Epithelial cell of esophagus (primary cell): Measurements from ENCODE around the gene MVB12B.

Experiments
- DNase-seq: peaks from one replicate; pipeline ENCODE4 v3.0.0; 2010; ENCODE audit warnings: low read depth
- H3K4me3 ChIP-seq: 2 replicates; pipeline ENCODE4 v1.5.1; 2011; ENCODE audit warnings: mild to moderate bottlenecking, low read length, control low read depth
- TF ChIP-seq, protein P1 (sequence below): IDR thresholded peaks from 2 replicates; pipeline ENCODE4 v1.5.1; 2011; ENCODE audit warnings: low read depth, mild to moderate bottlenecking, low read length, control low read depth, inconsistent platforms; ENCODE audit not compliant: insufficient read depth; ENCODE audit errors: missing control alignments

Gene MVB12B

DNA sequence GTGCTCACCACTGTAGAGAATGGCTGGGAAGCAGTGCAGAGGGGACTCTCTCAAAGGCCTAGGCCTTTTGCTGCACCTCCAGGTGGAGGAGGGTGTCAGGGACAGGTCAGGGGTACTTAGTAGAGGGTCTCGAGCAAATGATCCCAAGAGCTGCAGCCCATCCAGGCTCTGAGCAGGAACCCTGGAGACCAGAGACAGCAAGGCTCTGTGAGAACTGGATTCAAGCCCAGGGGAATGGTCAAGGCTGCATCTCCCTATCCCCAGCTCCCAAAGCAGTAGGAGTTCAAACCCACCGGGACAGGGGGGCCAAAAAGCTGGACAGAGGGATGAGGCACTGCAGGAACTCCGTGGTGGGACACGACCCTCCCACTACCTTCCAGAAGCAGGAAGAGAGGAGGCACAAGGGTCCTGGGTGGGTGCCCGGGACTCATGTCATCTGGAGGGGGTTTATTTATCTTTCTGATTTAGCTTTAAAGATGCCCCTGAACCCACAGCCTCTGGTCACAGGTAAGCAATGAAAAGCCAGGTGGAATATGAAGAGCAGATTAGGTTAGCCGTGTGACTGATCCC is 124.8 kb downstream of the MVB12B start:
- H3K4me3 ChIP-seq, result no peak overlapping the region
- TF ChIP-seq, protein P1, sequence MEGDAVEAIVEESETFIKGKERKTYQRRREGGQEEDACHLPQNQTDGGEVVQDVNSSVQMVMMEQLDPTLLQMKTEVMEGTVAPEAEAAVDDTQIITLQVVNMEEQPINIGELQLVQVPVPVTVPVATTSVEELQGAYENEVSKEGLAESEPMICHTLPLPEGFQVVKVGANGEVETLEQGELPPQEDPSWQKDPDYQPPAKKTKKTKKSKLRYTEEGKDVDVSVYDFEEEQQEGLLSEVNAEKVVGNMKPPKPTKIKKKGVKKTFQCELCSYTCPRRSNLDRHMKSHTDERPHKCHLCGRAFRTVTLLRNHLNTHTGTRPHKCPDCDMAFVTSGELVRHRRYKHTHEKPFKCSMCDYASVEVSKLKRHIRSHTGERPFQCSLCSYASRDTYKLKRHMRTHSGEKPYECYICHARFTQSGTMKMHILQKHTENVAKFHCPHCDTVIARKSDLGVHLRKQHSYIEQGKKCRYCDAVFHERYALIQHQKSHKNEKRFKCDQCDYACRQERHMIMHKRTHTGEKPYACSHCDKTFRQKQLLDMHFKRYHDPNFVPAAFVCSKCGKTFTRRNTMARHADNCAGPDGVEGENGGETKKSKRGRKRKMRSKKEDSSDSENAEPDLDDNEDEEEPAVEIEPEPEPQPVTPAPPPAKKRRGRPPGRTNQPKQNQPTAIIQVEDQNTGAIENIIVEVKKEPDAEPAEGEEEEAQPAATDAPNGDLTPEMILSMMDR, result no peak
- DNase-seq, result no peak

DNA sequence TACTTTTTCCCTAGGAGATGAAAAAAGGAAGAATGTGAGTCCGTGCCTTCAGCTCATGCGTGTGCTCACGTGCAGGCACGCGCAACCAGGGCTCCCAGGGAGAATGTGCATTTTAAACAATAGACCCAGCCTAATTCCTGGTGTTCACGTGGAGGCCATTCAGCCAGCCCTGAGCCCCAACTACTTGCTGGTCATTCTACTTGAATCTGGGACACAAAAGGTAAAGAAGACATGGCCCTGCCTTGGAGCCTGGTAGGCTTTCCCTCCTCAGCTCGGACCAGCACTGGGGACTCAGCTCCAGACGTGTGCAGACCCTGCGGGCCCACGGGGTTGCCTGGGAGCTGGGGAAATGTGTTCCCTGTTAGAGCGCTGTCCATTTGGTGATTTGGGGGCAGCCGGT is 125.5 kb downstream of the MVB12B start:
- TF ChIP-seq, protein P1, result no peak
- H3K4me3 ChIP-seq, result no peak overlapping the region
- no peak for DNase-seq

DNA sequence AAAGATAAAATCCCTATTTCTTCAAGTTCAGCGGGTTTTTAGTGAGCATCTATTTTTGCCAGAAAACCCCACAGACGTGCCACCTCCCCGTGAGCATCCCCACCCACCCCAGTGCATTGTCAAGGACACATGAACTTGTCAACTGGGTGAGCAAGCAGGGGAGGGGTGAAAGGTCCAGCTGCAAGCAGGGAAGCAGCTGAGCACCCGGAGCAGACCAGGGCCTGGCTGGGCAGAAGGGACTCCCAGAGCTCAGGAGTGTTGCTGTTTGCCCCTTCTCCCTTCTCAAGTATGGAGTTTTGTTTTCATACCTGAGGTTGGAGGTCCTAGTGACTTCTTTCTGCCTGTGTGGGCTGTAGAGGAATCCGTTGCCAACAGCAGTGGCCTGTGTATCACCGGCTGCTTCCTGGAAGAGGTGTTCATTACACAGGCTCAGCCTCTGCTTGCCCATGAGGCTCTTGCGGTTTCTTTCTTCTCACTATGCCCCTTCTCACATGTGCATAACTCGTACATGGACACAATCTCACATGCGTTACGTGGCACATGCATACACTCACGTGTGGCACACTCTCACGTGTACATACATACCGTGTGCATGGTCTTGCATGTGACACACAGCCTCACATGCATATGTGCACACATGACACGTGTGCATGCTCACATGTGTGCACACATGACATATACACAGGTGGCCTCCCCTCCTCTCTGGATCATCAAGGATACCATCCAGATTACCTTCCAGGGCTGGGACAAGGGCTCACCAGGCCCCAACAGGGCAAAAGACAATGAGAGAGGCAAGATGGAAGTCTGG is 126.7 kb downstream of the MVB12B start:
- TF ChIP-seq, protein P1, result no peak
- H3K4me3 ChIP-seq, result no peak overlapping the region
- no peak for DNase-seq

DNA sequence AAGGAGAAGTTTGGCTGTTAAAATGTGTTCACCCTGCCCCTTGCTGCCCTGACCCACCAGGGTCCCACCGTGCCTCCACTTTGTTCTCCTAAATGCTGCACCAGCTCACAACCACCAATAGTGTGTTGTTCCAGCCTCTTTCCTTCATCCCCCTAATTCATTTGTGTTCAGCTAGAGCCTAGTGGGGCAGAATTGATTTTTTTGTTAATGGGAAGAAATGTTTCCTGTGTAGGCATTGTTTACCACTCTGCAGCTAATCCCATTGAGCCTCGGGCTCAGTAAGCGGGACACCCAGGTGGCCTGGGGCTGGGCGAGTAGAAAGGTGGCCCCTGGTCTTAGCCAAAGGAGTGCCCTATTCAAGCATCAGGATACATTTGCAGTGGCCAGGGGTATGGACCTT is 127.6 kb downstream of the MVB12B start:
- H3K4me3 ChIP-seq, result no peak overlapping the region
- DNase-seq, result no peak
- TF ChIP-seq, protein P1, result no peak

DNA sequence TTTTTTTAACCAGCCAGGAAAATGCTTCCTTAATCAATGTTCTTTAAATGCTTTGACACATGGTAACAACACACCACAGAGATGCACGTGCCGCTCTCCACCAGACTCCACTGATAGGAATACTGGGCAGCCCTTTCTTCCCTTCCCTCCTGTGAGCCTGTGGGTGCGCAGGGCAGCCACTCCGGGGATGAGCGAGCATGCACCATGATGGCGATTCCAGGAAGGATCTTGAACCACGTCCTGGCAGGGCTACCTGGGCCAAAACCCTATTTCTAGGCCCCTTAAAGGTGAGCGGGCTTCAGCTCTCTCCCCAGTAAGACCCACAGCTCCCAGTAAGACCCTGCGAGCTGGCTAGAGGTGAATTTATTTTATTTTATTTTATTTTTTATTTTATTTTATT is 128.2 kb downstream of the MVB12B start:
- H3K4me3 ChIP-seq, result no peak overlapping the region
- TF ChIP-seq, protein P1, result no peak

DNA sequence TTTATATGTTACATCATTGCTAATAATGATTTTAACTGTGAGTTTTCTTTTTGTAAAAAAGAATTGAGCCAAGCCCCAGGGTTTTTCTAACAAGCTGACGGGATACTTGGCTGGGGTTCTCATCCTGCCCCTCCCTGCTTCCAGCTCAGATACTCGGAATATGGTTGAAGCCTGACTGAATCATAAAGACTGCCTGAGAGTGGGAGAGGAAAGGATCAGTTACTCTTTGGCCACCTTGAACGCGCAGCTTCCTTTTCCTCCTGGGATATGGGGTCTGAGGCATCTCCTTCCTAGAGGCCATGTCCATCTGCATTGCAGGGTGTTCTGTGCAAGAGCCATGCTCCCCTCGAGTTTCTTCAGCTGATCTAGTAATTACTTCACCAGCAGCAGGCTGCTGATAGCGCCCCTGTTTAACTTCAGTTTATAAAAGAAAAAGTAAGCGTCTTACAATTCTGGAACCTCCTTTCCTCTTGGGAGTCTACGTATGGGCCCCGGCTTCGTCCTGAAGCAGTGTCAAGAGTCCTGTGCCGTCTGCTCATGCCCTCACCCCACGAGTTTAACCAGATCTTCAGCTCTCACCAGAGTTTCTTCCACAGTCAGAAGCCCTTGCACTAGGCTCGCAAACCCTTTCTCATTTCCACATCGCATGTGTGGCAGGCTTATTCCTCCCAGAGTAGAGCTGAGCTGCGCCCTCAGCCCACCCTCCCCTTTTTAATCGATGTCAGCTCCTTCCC is 130.0 kb downstream of the MVB12B start:
- TF ChIP-seq, protein P1, result no peak
- no peak overlapping the region for H3K4me3 ChIP-seq
- peak; percentile 40 for DNase-seq

More for the DNA sequence above, 128.2 kb downstream of the MVB12B start:
- no peak for DNase-seq
